T1000 (cell line): ENCODE results near the gene TMEM229A.
A peak's percentile ranks its signal among the peaks of the same experiment; 100 is the strongest.
"Not testable (repeated sequence)": the region's sequence is repeated elsewhere in the genome, so short reads cannot be mapped to it uniquely, and the experiment has no call there.

Experiments
- DNase-seq: peaks from one replicate; lab custom pipeline; 2025; ENCODE audit warnings: mixed read lengths; lab: John Stamatoyannopoulos, UW

Gene TMEM229A

DNA sequence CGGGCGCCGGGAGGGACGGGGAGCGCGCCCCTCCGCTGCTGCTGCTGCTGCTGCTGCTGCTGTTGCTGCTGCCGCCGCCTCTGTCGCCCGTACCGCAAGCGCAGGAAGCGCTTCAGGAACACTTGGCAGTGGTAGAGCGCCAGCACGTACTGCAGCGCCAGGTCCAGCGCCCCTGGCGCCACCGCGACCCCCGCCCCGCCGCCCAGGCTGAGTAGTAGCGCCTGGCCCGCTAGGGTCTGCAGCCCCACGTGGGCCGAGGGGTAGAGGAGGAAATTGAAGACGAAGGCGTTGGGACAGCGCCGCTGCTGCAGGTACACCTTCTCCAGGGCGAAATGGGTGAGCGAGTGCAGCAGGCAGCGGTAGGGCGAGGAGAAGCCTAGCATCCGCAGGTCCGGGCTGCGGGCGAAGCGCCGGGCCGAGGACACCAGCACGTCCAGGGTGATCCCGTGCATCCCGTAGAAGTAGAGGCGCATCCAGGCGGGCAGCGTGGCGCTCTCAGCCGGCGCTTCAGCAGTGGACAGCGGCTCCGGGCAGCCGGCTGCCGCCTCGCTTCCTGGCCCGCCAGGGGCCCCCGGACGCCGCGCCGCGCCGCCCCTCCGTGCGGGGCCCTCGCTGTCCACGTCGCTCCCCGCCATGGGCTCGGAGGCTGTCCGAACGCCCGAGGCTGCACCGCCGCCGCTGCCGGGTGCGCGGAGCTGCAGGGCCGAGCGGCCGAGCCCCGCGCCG lies at the start of gene TMEM229A:
Gene TMEM229A, minus strand, starts transcription at position 699 of the 726 bp plus-strand sequence. Its CDS starts 64 bp downstream, at position 635.
- peak; percentile 50 for DNase-seq

DNA sequence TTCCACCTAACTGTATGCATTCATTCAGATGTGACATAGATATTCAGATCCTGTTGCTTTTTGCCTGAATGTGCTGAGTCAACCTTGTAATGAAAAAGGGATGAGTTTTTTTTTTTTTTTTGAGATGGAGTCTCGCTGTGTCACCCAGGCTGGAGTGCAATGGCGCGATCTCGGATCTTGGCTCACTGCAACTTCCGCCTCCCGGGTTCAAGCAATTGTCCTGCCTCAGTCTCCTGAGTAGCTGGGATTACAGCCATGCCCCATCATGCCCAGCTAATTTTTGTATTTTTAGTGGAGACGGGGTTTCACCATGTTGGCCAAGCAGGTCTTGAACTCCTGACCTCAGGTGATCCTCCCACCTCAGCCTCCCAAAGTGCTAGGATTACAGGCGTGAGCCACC lies 49.4 kb upstream of the TMEM229A start:
- DNase-seq: not testable (repeated sequence)

DNA sequence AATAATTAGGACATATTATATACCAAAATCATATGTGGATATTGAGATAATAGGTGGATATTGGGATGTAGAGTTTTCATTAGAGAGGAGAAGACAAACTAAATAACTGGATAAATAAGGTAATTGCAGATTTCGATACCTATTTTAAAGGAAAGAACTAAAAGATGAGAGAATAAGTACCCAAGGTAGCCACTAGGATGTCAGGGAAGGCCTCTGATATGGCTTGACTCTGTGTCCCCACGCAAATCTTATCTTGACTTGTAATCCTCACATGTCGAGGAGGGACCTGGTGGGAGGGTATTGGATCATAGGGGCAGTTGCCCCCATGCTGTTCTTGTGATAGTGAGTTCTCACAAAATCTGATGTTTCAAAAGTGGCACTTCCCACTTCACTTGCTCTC lies 44.7 kb upstream of the TMEM229A start:
- DNase-seq: no peak

GRCh38 chr7:124076841-124077240 lies 44.0 kb upstream of the TMEM229A start:
- no peak for DNase-seq

GRCh38 chr7:124074007-124074406 lies 41.1 kb upstream of the TMEM229A start:
- DNase-seq: no peak

DNA sequence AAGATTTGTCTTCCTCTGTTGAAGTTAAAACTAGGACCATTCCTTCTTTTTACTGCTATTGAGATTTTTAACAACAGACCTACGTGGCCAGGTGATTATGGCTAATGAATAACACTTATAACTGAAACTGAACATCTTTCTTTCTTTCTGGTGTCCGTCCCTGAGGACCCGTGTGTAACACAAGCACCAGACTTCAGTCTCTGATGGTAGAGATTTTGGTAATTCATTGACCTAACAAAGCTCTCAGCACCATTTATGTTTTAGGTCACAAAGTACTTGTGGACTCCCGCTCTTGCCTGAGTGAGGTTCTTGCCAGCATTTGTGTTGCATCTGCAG lies 40.4 kb upstream of the TMEM229A start:
- no peak for DNase-seq

DNA sequence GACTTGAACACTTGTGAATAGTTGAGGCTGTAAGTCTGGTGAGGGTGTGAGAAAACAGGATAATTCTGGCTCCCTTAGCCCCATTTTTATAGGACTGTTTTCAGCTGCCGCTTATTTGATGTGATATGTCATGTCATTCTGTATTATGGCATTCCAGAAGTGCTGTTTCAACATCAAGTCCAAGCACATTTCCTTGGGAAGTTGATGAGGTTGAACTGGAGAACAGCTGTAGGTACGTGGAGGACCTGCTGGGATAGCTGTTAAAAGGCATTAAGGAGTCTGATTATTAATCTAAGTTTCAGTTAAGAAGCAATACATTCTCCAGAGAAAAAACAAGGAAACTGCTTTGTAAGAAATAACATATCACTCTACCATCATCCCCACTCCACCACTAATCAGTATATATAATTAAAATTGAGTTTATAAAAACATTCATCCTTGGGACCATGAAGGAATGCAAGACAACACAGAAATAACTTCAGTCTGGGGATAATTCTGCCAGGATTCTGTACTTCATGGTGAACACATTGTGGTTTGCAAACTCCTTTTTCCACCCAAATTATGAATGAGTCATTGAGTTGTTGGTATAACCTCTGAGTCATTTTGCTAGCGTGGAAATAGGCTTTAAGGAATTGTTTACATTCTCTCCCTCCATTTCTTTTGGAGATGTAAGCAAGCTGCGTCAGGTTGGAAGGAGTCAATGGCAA lies 39.9 kb upstream of the TMEM229A start:
- no peak for DNase-seq

DNA sequence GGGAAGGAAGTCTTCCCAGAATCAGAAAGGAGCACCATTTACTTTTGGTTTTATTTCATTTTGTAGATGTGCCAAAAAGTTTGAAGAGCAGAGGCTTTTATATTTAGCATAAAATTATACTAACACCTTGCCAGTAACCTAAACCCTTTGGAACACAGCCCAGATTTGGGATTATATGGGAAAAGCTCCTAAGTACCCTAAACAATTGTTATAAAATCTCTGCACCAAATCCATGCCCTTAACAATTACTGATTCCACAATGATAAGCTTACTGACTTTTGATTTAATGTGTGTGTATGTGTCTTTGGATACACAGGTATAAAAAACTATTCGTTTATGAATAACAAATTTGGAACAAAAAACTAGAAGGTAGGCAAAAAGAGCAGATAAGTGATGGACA lies 39.0 kb upstream of the TMEM229A start:
- no peak for DNase-seq

- no peak for DNase-seq
These were observed 29.3 kb upstream of the TMEM229A start for GRCh38 chr7:124062171-124062570.

DNA sequence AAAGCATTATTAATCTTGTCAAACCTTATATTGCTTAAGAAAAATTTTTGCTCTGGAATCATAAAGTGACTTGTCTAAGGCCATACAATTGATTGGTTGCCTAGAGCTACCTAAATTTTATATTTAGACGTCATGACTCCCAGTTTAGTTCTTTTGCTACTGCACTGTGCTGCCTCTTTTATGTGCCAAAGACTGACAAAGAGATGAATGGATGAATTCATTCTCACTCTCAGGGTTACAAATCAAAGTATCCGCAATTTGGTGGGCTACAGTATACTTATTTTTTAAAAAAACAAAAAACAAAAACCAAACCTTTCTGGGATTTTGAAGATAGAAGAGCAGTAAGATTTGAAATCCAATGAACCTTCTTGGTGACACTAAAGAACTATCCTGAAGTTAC lies 27.7 kb upstream of the TMEM229A start:
- DNase-seq: no peak

- no peak for DNase-seq
These were observed 26.5 kb upstream of the TMEM229A start for GRCh38 chr7:124059375-124059774.

DNA sequence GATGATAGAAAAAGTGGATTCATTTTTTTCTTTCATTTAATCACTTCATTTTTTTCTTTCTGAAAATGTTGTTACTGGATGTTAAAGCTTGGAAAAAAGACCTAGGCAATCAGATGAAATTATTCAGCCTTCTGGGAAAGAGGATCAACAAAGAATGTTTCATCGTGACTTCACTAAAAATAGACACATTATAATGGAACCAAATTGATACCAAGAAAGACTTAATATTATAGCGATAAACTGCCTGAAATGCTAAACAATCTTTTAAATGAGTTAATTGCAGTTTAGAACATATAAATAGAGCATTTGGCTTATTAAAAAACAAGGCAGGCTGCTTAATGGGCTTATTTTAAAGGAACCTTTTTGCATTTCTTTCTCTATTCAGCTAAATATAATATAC lies 25.6 kb upstream of the TMEM229A start:
- DNase-seq: no peak

GRCh38 chr7:124057872-124058271 lies 25.0 kb upstream of the TMEM229A start:
- no peak for DNase-seq

DNA sequence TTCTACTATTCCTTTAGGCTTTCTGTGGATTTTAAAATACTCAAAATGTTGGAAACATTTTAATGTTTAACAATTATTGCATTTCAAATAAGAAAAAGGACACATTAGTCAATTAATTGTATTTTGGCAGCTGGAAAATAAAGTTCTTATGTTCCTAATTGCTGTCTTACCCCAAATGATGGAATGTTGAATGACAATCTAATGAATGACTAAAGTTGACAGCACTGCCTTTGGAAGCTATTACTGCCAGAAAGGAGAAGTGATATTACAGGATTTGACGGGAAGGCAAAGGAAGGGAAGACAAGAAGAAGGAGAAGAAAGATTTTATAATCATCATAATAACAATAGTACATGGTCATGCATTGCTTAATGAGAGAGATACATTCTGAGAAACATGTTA lies 23.4 kb upstream of the TMEM229A start:
- DNase-seq: no peak

DNA sequence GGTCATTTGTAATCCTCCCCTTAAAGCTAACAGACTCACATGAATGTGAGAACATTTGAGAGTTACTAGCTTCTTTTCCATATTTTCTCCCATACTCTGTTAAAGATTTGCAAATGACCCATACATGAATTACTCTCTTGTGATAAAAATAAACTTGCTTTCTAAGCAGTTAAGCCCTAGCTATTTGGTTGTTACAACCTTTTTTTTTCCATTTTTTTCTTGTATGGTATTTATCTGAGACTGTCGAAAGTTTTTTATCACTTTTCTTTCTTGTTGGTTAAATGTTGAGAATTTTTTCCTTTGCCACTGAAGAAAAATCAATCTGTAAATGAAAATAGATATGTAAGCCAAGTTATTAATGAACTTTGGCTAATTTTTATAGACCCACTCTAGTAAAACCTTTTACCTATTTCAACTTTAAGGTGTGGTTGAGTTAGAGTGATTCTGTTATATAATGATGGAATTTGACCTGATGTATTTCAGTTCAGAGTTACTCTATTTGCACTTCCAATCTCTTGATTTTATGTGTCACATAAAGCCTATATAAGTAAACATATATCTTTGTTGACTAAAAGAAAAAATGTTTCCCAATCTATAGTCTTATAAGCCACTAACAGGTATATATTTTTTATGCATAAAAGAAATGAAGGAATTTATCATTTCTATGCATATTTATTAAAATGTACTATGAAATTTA lies 19.0 kb upstream of the TMEM229A start:
- DNase-seq: no peak

- DNase-seq: no peak
These were observed 10.0 kb upstream of the TMEM229A start for GRCh38 chr7:124042826-124043225.

GRCh38 chr7:124041439-124041838 lies 8.6 kb upstream of the TMEM229A start:
- no peak for DNase-seq

DNA sequence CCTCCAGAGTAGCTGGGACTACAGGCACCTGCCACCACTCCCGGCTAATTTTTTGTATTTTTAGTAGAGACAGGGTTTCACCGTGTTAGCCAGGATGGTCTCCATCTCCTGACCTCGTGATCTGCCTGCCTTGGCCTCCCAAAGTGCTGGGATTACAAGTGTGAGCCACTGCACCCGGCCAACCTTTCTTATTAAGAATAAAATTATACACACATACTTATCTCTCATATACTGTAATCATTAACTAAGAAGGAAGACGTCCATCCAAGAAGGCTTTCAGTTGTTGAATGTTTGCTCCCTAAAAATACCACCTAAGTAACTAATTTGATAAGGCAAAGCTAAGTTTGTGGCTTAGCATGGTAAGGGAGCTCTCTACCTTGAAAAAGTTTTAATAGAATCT lies 5.0 kb upstream of the TMEM229A start:
- not testable (repeated sequence) for DNase-seq

DNA sequence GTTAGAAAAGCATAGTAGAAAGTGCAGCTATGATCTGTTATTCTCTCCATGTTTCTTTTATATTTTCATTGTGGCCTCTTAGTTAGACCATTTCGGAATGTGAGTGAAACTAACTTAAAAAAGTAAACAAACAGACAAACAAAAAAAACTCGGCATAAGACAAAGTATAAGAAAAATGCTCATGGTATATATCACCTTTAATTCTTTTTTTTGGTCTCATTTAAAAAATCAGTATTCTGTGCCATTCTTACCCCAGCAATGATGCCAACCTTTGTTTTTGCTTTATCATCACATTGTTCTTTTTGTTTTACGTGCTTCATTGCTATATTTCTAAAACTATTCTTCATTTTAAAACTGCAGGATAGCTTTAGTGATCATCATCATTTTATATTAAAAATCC lies 2.8 kb upstream of the TMEM229A start:
- DNase-seq: no peak

DNA sequence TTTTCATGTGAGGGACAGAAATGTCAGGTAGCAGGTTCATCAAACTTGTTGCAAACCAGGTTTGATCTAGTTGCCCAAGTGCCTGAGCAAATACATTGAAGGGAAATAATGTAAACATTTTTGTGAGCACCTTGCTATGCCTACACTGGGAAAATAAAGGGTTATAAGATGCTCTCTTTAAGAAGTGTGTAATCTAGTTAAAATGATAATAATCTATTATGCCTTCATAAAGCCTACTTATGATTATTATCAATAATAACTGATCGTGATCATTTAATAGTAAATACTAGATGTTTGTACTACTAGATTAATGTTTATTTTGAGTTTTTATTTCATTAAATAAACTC lies 1.9 kb upstream of the TMEM229A start:
- no peak for DNase-seq

DNA sequence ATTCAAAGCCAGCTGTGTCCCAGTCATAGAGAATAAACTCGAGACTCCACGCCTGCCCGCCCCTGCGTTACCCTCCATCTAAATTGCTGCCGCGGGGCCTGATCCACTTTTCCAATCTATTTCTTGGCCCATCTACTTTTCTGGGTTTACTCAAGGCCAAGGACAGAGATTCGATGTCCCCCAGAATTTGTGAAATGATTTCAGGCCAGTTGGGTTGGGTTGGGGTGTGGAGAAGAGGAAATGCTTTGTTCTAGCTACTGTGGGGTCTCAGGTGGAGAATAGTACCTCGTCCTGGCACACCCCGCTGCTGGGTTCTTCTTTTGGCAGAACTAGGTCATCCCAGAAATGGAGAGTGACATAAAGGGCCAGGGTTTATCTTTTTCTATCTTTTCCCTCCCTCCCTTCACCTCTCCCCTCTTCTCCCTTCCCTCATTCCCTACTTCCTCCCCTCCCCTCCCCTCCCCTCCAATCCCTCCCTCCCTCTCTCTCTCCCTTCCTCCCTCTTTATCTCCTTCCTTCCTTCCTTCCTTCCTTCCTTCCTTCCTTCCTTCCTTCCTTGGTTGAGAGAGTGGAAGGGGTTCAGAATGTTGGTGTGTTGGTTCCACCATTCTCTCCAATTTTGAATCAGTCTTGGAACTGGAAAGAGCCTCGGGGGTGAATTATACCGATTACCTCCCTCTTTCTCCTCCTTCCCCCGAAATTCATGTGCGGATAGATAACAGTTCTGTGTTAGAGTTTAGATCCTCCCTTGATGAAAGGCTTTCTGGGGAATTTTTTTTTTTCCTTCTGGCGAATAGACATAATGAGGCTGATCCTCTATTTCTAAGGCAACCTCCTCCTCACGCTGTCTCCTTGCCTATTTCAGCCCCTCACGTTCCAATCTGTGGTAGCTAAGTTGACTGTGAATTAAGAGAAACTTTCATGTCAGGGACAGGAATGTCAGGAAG lies 1.2 kb upstream of the TMEM229A start:
- no peak for DNase-seq
